Measurements from ENCODE around the gene LAP3. TPM values are rescaled to one million over a fixed set of nuclear protein-coding genes. Genes with fewer than 3 reads are reported as not detected.

The LAP3 gene
- total and polyA plus RNA-seq, 11 donors: 14.4 to 281 (median 66.1) TPM

- no peak overlapping the region for H3K27ac ChIP-seq
- no peak for ATAC-seq
- no peak for DNase-seq
- TF ChIP-seq CTCF (IDR thresholded peaks at IDR 0.05): no peak
- no peak for TF ChIP-seq POLR2A (IDR thresholded peaks at IDR 0.05)
- 94 to 97% (median 95%) methylated on average over 4 of the region's 4 CpGs for WGBS, 4 donors
- H3K4me3 ChIP-seq: no peak overlapping the region
- peaks cover 5 to 94% (median 85%) of the 10 kb centered on the region in 9 donors for H3K36me3 ChIP-seq
- H3K27me3 ChIP-seq: no peaks in the 10 kb centered on the region
- no peaks in the 10 kb centered on the region for H3K9me3 ChIP-seq
- intact Hi-C loops (cut with DNase I): loop anchor here in 2 of 10 donors (2.0 to 5.0 kb wide), 2 partner anchors 31 to 33 kb away; partner anchors contain the start of gene MED28 (in 1 of the 2)
- H3K4me1 ChIP-seq: peaks cover 0 to 40% (median 24%) of the 10 kb centered on the region in 12 donors
Observed at GRCh38 chr4:17583941-17584340, 6.9 kb downstream of the LAP3 start.

GRCh38 chr4:17584521-17585213, 7.7 kb downstream of the LAP3 start:
- no peaks in the 10 kb centered on the region for H3K27me3 ChIP-seq

GRCh38 chr4:17587094-17587822, 10.3 kb downstream of the LAP3 start:
- Histone ChIP-seq H3K27me3 (no peaks in the 10 kb centered on the region), H3K9me3 (no peaks in the 10 kb centered on the region), H3K4me1 (peaks cover 0 to 37% (median under 1%) of the 10 kb centered on the region in 12 donors), H3K36me3 (peaks cover 5 to 100% (median 100%) of the 10 kb centered on the region in 9 donors), H3K27ac (peak overlapping the region in 1 of 12 donors; percentile 10), H3K4me3 (no peak overlapping the region)
- DNase-seq: no peak
- intact Hi-C loops (cut with DNase I): no loop called here
- no peak for ATAC-seq
- TF ChIP-seq CTCF (IDR thresholded peaks at IDR 0.05): no peak
- TF ChIP-seq POLR2A (IDR thresholded peaks at IDR 0.05): no peak
- WGBS, 4 donors: 82 to 88% (median 87%) methylated on average over 9 of the region's 9 CpGs

More at GRCh38 chr4:17584521-17585213, 7.7 kb downstream of the LAP3 start:
- H3K4me3 ChIP-seq: no peak overlapping the region
- intact Hi-C loops (cut with DNase I): loop anchor here in 1 of 10 donors (5.0 kb wide), 1 partner anchor 33 kb away; no protein-coding TSS in a partner anchor
- no peak for ATAC-seq
- no peak overlapping the region for H3K27ac ChIP-seq
- WGBS, 4 donors: 88 to 93% (median 91%) methylated on average over 10 of the region's 10 CpGs
- no peak for TF ChIP-seq CTCF (IDR thresholded peaks at IDR 0.05)
- TF ChIP-seq POLR2A (IDR thresholded peaks at IDR 0.05): no peak
- H3K4me1 ChIP-seq: peaks cover 0 to 37% (median 17%) of the 10 kb centered on the region in 12 donors
- no peaks in the 10 kb centered on the region for H3K9me3 ChIP-seq
- peaks cover 5 to 98% (median 91%) of the 10 kb centered on the region in 9 donors for H3K36me3 ChIP-seq
- DNase-seq: no peak

- Histone ChIP-seq H3K4me3 (no peak overlapping the region), H3K27ac (no peak overlapping the region), H3K4me1 (peaks cover 0 to 37% (median 0%) of the 10 kb centered on the region in 12 donors), H3K27me3 (no peaks in the 10 kb centered on the region), H3K36me3 (peaks cover 2 to 100% (median 99%) of the 10 kb centered on the region in 9 donors), H3K9me3 (no peaks in the 10 kb centered on the region)
- ATAC-seq (no peak), DNase-seq (no peak)
- 96 to 97% (median 96%) methylated on average over 3 of the region's 3 CpGs for WGBS, 4 donors
- TF ChIP-seq CTCF (IDR thresholded peaks at IDR 0.05) (no peak), POLR2A (IDR thresholded peaks at IDR 0.05) (no peak)
- intact Hi-C loops (cut with DNase I): no loop called here
Observed at GRCh38 chr4:17589355-17589754, 12.4 kb downstream of the LAP3 start.

Measured in heart left ventricle (tissue), 16 donors.